Lower leg skin (tissue), 4 donors: ENCODE measurements around the gene SIRT5. TPM values are rescaled to one million over a fixed set of nuclear protein-coding genes. Genes with fewer than 3 reads are reported as not detected.

ENCODE experiments used
- DNase-seq, 2 donors: peaks; one replicate each; pipeline ENCODE4 v3.0.0-alpha.2; 2019; ENCODE audit warnings: low spot score in 2 of 2
- H3K4me3 ChIP-seq: fragments of 200-600 bp; sonication (generic); 2 replicates; pipeline ENCODE4 v1.5.1; 2017; ENCODE audit warnings: mild to moderate bottlenecking, low read depth; ENCODE audit not compliant: poor library complexity, severe bottlenecking
- CTCF ChIP-seq, 3 donors: fragments of 450-650 bp; IDR thresholded peaks; one replicate each; pipeline ENCODE4 v1.5.1; 2016; ENCODE audit warnings: antibody characterized with exemption in 3 of 3, mild to moderate bottlenecking in 3 of 3, moderate library complexity in 2 of 3
- POLR2A ChIP-seq, 2 donors: fragments of 450-650 bp; IDR thresholded peaks; one replicate each; pipeline ENCODE4 v1.6.1; 2016 to 2017; ENCODE audit warnings: antibody characterized with exemption in 2 of 2, mild to moderate bottlenecking in 1 of 2, moderate library complexity in 1 of 2
- WGBS, 2 donors: methylation state at CpG; one replicate each; pipeline ENCODE4 v1.1.5; 2018; 5-methylcytosine and 5-hydroxymethylcytosine counted together
- intact Hi-C: fragments of 100-400 bp; cut with DNase I; formaldehyde crosslinking; loops from one replicate; pipeline ENCODE4 v1.15.0; 2023; ENCODE audit warnings: low total_unique reads
- total RNA-seq, 4 donors: library from RNA; depleted of rRNA; stranded (reverse); fragments of >200 nt; gene quantifications; one replicate each; pipeline ENCODE4 v1.1.0, GENCODE V29; 2016

SIRT5 gene
- total RNA-seq, 4 donors from 2014 or later: 5.5 to 12.7 (median 5.9) TPM

- no peak for DNase-seq
- H3K4me3 ChIP-seq: no peak overlapping the region
- TF ChIP-seq CTCF (IDR thresholded peaks at IDR 0.05) (no peak), POLR2A (IDR thresholded peaks at IDR 0.05) (no peak)
- WGBS, 2 donors: 95 to 100% methylated on average over 1 of the region's 1 CpG
- intact Hi-C loops: no loop called here
Measured at GRCh38 chr6:13660273-13660672, 85.9 kb downstream of the SIRT5 start.

GRCh38 chr6:13660893-13661292, 86.5 kb downstream of the SIRT5 start:
- intact Hi-C loops: no loop called here
- H3K4me3 ChIP-seq: no peak overlapping the region
- WGBS, 2 donors: 96 to 97% methylated on average over 1 of the region's 1 CpG
- DNase-seq: no peak
- TF ChIP-seq CTCF (IDR thresholded peaks at IDR 0.05) (no peak), POLR2A (IDR thresholded peaks at IDR 0.05) (no peak)

GRCh38 chr6:13661647-13662046, 87.2 kb downstream of the SIRT5 start:
- intact Hi-C loops: no loop called here
- DNase-seq: no peak
- 78 to 91% methylated on average over 2 of the region's 2 CpGs for WGBS, 2 donors
- no peak for TF ChIP-seq POLR2A (IDR thresholded peaks at IDR 0.05)
- no peak for TF ChIP-seq CTCF (IDR thresholded peaks at IDR 0.05)
- no peak overlapping the region for H3K4me3 ChIP-seq

GRCh38 chr6:13662651-13663334, 88.4 kb downstream of the SIRT5 start:
- WGBS, 2 donors: 79 to 82% methylated on average over 3 of the region's 3 CpGs
- TF ChIP-seq CTCF (IDR thresholded peaks at IDR 0.05): no peak
- no peak for TF ChIP-seq POLR2A (IDR thresholded peaks at IDR 0.05)
- intact Hi-C loops: no loop called here
- no peak for DNase-seq
- no peak overlapping the region for H3K4me3 ChIP-seq

GRCh38 chr6:13663986-13664385, 89.6 kb downstream of the SIRT5 start:
- 94 to 95% methylated on average over 4 of the region's 4 CpGs for WGBS, 2 donors
- no peak for DNase-seq

More at GRCh38 chr6:13663986-13664385, 89.6 kb downstream of the SIRT5 start:
- intact Hi-C loops: no loop called here
- TF ChIP-seq CTCF (IDR thresholded peaks at IDR 0.05) (no peak), POLR2A (IDR thresholded peaks at IDR 0.05) (no peak)
- H3K4me3 ChIP-seq: no peak overlapping the region

Other genes with a start within 250 kb of the SIRT5 start
- 10 to 100 TPM in 3 of 4 donors, 1 to 10 TPM in 1; 8.2 to 15.7 (median 14.3) TPM for gene TBC1D7, start 246.1 kb upstream of the SIRT5 start, total RNA-seq
- 10 to 100 TPM in 3 of 4 donors, 1 to 10 TPM in 1; 7.3 to 15.9 (median 12.4) TPM for gene GFOD1, start 87.0 kb upstream of the SIRT5 start, total RNA-seq
- gene NOL7, start 40.7 kb downstream of the SIRT5 start, total RNA-seq: 10 to 100 TPM; 54.7 to 77.2 (median 66.7) TPM
- gene RANBP9, start 137.2 kb downstream of the SIRT5 start, total RNA-seq: 10 to 100 TPM; 45.4 to 59.3 (median 53.6) TPM
- 10 to 100 TPM; 19.2 to 50.1 (median 33.5) TPM for gene MCUR1, start 240.0 kb downstream of the SIRT5 start, total RNA-seq